Stomach (tissue), 9 donors: ENCODE results near the gene KDM1B. TPM values are rescaled to one million over a fixed set of nuclear protein-coding genes. Genes with fewer than 3 reads are reported as not detected.
A peak's percentile ranks its signal among the peaks of the same experiment; 100 is the strongest.

Source experiments
- DNase-seq, 2 donors: peaks; one replicate each; pipeline versions ENCODE4 v3.0.0 to v3.0.0-alpha.2; 2013 to 2019
- H3K27ac ChIP-seq, 5 donors: fragments of 200-600 bp in 4 of 5; sonication (generic) in 4 of 5; one replicate each; pipeline ENCODE4 v1.5.1; 2013 to 2019; ENCODE audit warnings: mild to moderate bottlenecking in 1 of 5, moderate library complexity in 1 of 5
- H3K27me3 ChIP-seq, 3 donors: fragments of 200-600 bp; sonication (generic); one replicate each; pipeline ENCODE4 v1.5.1; 2017 to 2019; ENCODE audit warnings: mixed run types in 1 of 3
- H3K36me3 ChIP-seq, 4 donors: fragments of 200-600 bp; sonication (generic); 1 replicate in 3 of 4; 2 replicates in 1 of 4; pipeline ENCODE4 v1.5.1; 2016 to 2019
- H3K4me1 ChIP-seq, 4 donors: fragments of 200-600 bp; sonication (generic); one replicate each; pipeline ENCODE4 v1.5.1; 2016 to 2019
- H3K4me3 ChIP-seq, 4 donors: fragments of 200-600 bp; sonication (generic) in 3 of 4; one replicate each; pipeline ENCODE4 v1.5.1; 2016 to 2019; ENCODE audit warnings: mild to moderate bottlenecking in 1 of 4
- H3K9me3 ChIP-seq, 4 donors: fragments of 200-600 bp; sonication (generic); one replicate each; pipeline ENCODE4 v1.5.1; 2016 to 2019
- CTCF ChIP-seq, 7 experiments: fragments of 450-650 bp in 4 of 7; fragments of 200-600 bp in 3 of 7; sonication (generic) in 3 of 7; IDR thresholded peaks; one replicate each; pipeline ENCODE4 v1.5.1; 2016 to 2019; ENCODE audit warnings: antibody characterized with exemption in 7 of 7, control low read depth in 2 of 7, mild to moderate bottlenecking in 1 of 7
- EP300 ChIP-seq: sonication (generic); formaldehyde crosslinking; IDR thresholded peaks from one replicate; pipeline ENCODE4 v1.6.1; 2017; ENCODE audit warnings: antibody characterized with exemption
- POLR2A ChIP-seq, 4 donors: fragments of 450-650 bp; IDR thresholded peaks; one replicate each; pipeline ENCODE4 v1.6.1; 2016; ENCODE audit warnings: antibody characterized with exemption in 4 of 4, control low read depth in 2 of 4, mild to moderate bottlenecking in 1 of 4, moderate library complexity in 1 of 4
- POLR2AphosphoS5 ChIP-seq, 3 donors: sonication (generic); formaldehyde crosslinking; IDR thresholded peaks; one replicate each; pipeline ENCODE4 v1.6.1; 2016; ENCODE audit warnings: antibody characterized with exemption in 3 of 3
- WGBS, 5 donors: extraction: QIAGEN DNeasy Blood & Tissue Kit in 3 of 5; methylation state at CpG; one replicate each; pipeline versions ENCODE4 v1.1.5 to v1.1.7; 2013 to 2018; 5-methylcytosine and 5-hydroxymethylcytosine counted together
- intact Hi-C: fragments of 100-400 bp; cut with DNase I; formaldehyde crosslinking; loops from one replicate; pipeline ENCODE4 v1.15.1; 2023; ENCODE audit warnings: low total_unique reads
- polyA plus RNA-seq, 3 donors: library from polyadenylated mRNA; stranded (reverse); fragments of 200-250 nt; gene quantifications; one replicate each; pipeline ENCODE4 v1.2.3, GENCODE V29; 2013
- total RNA-seq, 5 donors: library from RNA; depleted of rRNA; stranded (reverse); fragments of >200 nt; gene quantifications; one replicate each; pipeline versions ENCODE4 v1.1.0 to v1.2.3, GENCODE V29; 2014 to 2016
- donor health status: healthy with polysubstance abuse.
- donor health status: Bipolar disorder and iron deficiency.
- donor health status: healthy.

Gene KDM1B
- total and polyA plus RNA-seq, 8 donors = 2.5 to 12.9 (median 4.1) TPM

GRCh38 chr6:18151801-18152200 is 3.4 kb upstream of the KDM1B start:
- DNase-seq = no peak
- H3K36me3 ChIP-seq = peaks cover 0 to 22% (median 19%) of the 10 kb centered on the region in 4 donors
- H3K9me3 ChIP-seq = no peaks in the 10 kb centered on the region
- 82 to 88% (median 86%) methylated on average over 3 of the region's 3 CpGs for WGBS, 5 donors
- H3K27me3 ChIP-seq = no peaks in the 10 kb centered on the region
- peaks cover 7 to 33% (median 20%) of the 10 kb centered on the region in 4 donors for H3K4me1 ChIP-seq
- intact Hi-C loops = no loop called here
- no peak overlapping the region for H3K4me3 ChIP-seq
- TF ChIP-seq EP300 (no peak), POLR2AphosphoS5 (IDR thresholded peaks at IDR 0.05) (no peak)
- no peak overlapping the region for H3K27ac ChIP-seq

GRCh38 chr6:18153311-18153703 is 1.9 kb upstream of the KDM1B start:
- H3K4me1 ChIP-seq = peaks cover 7 to 36% (median 20%) of the 10 kb centered on the region in 4 donors
- intact Hi-C loops = no loop called here
- no peaks in the 10 kb centered on the region for H3K9me3 ChIP-seq
- no peak for TF ChIP-seq EP300
- TF ChIP-seq POLR2A (IDR thresholded peaks at IDR 0.05) = no peak
- no peak for TF ChIP-seq CTCF (IDR thresholded peaks at IDR 0.05)
- no peak for TF ChIP-seq POLR2AphosphoS5 (IDR thresholded peaks at IDR 0.05)
- H3K27me3 ChIP-seq = no peaks in the 10 kb centered on the region
- peaks cover 0 to 7% (median 5%) of the 10 kb centered on the region in 4 donors for H3K36me3 ChIP-seq
- no peak for DNase-seq
- peak overlapping the region in 3 of 5 donors; percentile 1 to 18 (median 9) for H3K27ac ChIP-seq
- no peak overlapping the region for H3K4me3 ChIP-seq

- intact Hi-C loops = no loop called here
Measured at GRCh38 chr6:18154507-18155149, 594 bp upstream of the KDM1B start, which contains the start of gene TPMT. TPMT (minus strand) TSS chr6:18155077; CDS start chr6:18149127, 5,950 bp downstream.

GRCh38 chr6:18155864-18156421 is 721 bp downstream of the KDM1B start:
- 0 to 3% (median 1%) methylated on average over 16 to 26 of the region's 26 CpGs for WGBS, 5 donors
- intact Hi-C loops = no loop called here
- Histone ChIP-seq H3K4me3 (peak overlapping the region; percentile 89 to 96 (median 92)), H3K9me3 (no peaks in the 10 kb centered on the region), H3K27ac (peak overlapping the region; percentile 84 to 96 (median 91)), H3K36me3 (peaks cover 0 to 14% (median 11%) of the 10 kb centered on the region in 4 donors), H3K4me1 (peaks cover 7 to 36% (median 20%) of the 10 kb centered on the region in 4 donors), H3K27me3 (no peaks in the 10 kb centered on the region)
- TF ChIP-seq CTCF (IDR thresholded peaks at IDR 0.05) = peak in 2 of 7 experiments; percentile 10 to 31
- peak in 2 of 3 donors; percentile 20 to 25 for TF ChIP-seq POLR2AphosphoS5 (IDR thresholded peaks at IDR 0.05)
- TF ChIP-seq POLR2A (IDR thresholded peaks at IDR 0.05) = no peak
- DNase-seq = peak; percentile 82 to 90

More at GRCh38 chr6:18154507-18155149, 594 bp upstream of the KDM1B start, which contains the start of gene TPMT:
- 0 to 1% (median 0%) methylated on average over 25 to 34 of the region's 34 CpGs for WGBS, 5 donors
- Histone ChIP-seq H3K36me3 (peaks cover 0 to under 1% (median under 1%) of the 10 kb centered on the region in 4 donors), H3K27me3 (no peaks in the 10 kb centered on the region), H3K4me3 (peak within 1 kb of the TSS; percentile 89 to 96 (median 92)), H3K4me1 (peaks cover 7 to 36% (median 20%) of the 10 kb centered on the region in 4 donors), H3K27ac (peak within 1 kb of the TSS; percentile 89 to 97 (median 92)), H3K9me3 (no peaks in the 10 kb centered on the region)
- DNase-seq = peak in 1 of 2 donors; percentile 32
- TF ChIP-seq CTCF (IDR thresholded peaks at IDR 0.05) (no peak), POLR2AphosphoS5 (IDR thresholded peaks at IDR 0.05) (peak in 2 of 3 donors; percentile 27 to 95), EP300 (no peak), POLR2A (IDR thresholded peaks at IDR 0.05) (peak in 2 of 4 donors; percentile 85)
